ENCODE results near the gene TMEM44. TPM values are rescaled to one million over a fixed set of nuclear protein-coding genes. Genes with fewer than 3 reads are reported as not detected.

The TMEM44 gene
- total RNA-seq, 1 experiment from 2014 or later, result 70.1 TPM

DNA sequence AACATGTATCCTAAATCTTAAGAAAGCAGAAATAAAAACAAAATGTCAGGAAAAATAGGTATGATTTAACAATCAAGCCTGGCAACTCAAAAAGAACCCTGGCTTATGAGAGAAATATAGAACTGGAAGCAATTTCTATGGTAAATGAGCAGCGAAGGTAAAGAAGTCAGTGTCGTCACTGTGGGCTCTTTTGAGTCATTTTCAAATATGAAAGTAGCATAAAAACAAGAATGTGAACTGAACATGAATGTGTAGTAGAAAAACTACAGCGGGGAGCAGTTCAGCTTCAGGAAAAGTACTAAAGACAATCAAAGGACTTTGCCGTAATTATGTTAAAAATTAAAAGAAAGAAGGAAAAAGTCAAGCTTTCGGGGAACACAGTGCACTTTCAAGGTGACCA lies 21.2 kb upstream of the TMEM44 start:
- no peak overlapping the region for H3K27ac ChIP-seq (ENCODE audit: low read length)
- H3K4me1 ChIP-seq (ENCODE audit: control insufficient read depth, insufficient read depth, low read length), result no peaks in the 10 kb centered on the region
- ChIA-PET POLR2A (no interaction called here), CTCF (no interaction called here)
- no peaks in the 10 kb centered on the region for H3K27me3 ChIP-seq (ENCODE audit: control insufficient read depth, insufficient read depth, low read length)
- intact Hi-C loops (cut with micrococcal nuclease; ENCODE audit: unreplicated experiment) (no loop called here), in situ Hi-C loops (cut with HindIII; ENCODE audit: low pct_unique_long_range_greater_than_20kb, low sequenced_read_pairs) (no loop called here)
- ATAC-seq (no peak), DNase-seq (ENCODE audit: low read depth, low spot score) (no peak)
- no peaks in the 10 kb centered on the region for H3K9me3 ChIP-seq (ENCODE audit: control insufficient read depth, insufficient read depth, low read depth, low read length)
- peaks cover 50% of the 10 kb centered on the region for H3K36me3 ChIP-seq (ENCODE audit: control insufficient read depth, insufficient read depth, low read length)
- TF ChIP-seq SIN3A (IDR thresholded peaks at IDR 0.05; ENCODE audit: borderline replicate concordance, insufficient read depth, low read depth, low read length) (no peak), POLR2AphosphoS5 (IDR thresholded peaks at IDR 0.05; ENCODE audit: low read depth, low read length) (no peak), TCF7L2 (IDR thresholded peaks at IDR 0.05; ENCODE audit: low read depth, low read length) (no peak)
- TF ChIP-seq, protein P1, sequence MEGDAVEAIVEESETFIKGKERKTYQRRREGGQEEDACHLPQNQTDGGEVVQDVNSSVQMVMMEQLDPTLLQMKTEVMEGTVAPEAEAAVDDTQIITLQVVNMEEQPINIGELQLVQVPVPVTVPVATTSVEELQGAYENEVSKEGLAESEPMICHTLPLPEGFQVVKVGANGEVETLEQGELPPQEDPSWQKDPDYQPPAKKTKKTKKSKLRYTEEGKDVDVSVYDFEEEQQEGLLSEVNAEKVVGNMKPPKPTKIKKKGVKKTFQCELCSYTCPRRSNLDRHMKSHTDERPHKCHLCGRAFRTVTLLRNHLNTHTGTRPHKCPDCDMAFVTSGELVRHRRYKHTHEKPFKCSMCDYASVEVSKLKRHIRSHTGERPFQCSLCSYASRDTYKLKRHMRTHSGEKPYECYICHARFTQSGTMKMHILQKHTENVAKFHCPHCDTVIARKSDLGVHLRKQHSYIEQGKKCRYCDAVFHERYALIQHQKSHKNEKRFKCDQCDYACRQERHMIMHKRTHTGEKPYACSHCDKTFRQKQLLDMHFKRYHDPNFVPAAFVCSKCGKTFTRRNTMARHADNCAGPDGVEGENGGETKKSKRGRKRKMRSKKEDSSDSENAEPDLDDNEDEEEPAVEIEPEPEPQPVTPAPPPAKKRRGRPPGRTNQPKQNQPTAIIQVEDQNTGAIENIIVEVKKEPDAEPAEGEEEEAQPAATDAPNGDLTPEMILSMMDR (IDR thresholded peaks at IDR 0.05), result no peak
- TF ChIP-seq, protein P2, sequence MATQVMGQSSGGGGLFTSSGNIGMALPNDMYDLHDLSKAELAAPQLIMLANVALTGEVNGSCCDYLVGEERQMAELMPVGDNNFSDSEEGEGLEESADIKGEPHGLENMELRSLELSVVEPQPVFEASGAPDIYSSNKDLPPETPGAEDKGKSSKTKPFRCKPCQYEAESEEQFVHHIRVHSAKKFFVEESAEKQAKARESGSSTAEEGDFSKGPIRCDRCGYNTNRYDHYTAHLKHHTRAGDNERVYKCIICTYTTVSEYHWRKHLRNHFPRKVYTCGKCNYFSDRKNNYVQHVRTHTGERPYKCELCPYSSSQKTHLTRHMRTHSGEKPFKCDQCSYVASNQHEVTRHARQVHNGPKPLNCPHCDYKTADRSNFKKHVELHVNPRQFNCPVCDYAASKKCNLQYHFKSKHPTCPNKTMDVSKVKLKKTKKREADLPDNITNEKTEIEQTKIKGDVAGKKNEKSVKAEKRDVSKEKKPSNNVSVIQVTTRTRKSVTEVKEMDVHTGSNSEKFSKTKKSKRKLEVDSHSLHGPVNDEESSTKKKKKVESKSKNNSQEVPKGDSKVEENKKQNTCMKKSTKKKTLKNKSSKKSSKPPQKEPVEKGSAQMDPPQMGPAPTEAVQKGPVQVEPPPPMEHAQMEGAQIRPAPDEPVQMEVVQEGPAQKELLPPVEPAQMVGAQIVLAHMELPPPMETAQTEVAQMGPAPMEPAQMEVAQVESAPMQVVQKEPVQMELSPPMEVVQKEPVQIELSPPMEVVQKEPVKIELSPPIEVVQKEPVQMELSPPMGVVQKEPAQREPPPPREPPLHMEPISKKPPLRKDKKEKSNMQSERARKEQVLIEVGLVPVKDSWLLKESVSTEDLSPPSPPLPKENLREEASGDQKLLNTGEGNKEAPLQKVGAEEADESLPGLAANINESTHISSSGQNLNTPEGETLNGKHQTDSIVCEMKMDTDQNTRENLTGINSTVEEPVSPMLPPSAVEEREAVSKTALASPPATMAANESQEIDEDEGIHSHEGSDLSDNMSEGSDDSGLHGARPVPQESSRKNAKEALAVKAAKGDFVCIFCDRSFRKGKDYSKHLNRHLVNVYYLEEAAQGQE (IDR thresholded peaks at IDR 0.05; ENCODE audit: insufficient read depth in 1 of 2, low read depth in 2 of 2, low read length in 1 of 2), result no peak
- BruUV-seq (replicated peaks), result no TSS peak
- no peak overlapping the region for H3K4me3 ChIP-seq (ENCODE audit: low read depth in 2 of 2, low read length in 2 of 2)

DNA sequence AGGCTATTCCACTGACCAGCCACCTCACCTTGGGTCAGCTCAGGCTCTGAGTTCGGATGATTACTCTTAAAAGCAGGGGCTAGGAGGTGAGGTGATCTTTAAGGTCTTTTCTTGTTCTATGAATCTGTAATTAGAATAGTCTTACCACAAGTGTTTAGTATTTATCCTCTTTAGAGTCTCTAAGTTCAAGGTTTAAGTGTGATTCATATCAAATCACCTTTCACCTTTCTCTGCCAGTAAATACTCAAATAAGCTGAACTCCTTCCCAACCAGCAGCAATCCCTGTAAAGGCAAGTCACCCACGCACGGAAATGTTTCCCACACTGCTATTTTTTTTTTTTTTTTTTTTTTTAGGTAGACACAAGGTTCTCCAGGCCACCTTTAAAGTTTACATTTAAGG lies 14.5 kb upstream of the TMEM44 start:
- no peak overlapping the region for H3K4me3 ChIP-seq (ENCODE audit: low read depth in 2 of 2, low read length in 2 of 2)
- no peak for DNase-seq (ENCODE audit: low read depth, low spot score)
- no TSS peak for BruUV-seq (replicated peaks)
- POLR2A ChIA-PET, result no interaction called here
- no peak for ATAC-seq
- no peaks in the 10 kb centered on the region for H3K9me3 ChIP-seq (ENCODE audit: control insufficient read depth, insufficient read depth, low read depth, low read length)
- H3K36me3 ChIP-seq (ENCODE audit: control insufficient read depth, insufficient read depth, low read length), result peaks cover 60% of the 10 kb centered on the region
- in situ Hi-C loops (cut with HindIII; ENCODE audit: low pct_unique_long_range_greater_than_20kb, low sequenced_read_pairs), result no loop called here
- H3K27ac ChIP-seq (ENCODE audit: low read length), result no peak overlapping the region
- H3K27me3 ChIP-seq (ENCODE audit: control insufficient read depth, insufficient read depth, low read length), result no peaks in the 10 kb centered on the region
- CTCF ChIA-PET, result no interaction called here
- no peaks in the 10 kb centered on the region for H3K4me1 ChIP-seq (ENCODE audit: control insufficient read depth, insufficient read depth, low read length)
- TF ChIP-seq, protein P1 (IDR thresholded peaks at IDR 0.05), result no peak
- no peak for TF ChIP-seq TCF7L2 (IDR thresholded peaks at IDR 0.05; ENCODE audit: low read depth, low read length)
- TF ChIP-seq, protein P2 (IDR thresholded peaks at IDR 0.05; ENCODE audit: insufficient read depth in 1 of 2, low read depth in 2 of 2, low read length in 1 of 2), result no peak
- intact Hi-C loops (cut with micrococcal nuclease; ENCODE audit: unreplicated experiment), result no loop called here
